ENCODE data around the gene IRF1.
"Not testable (repeated sequence)": the region's sequence is repeated elsewhere in the genome, so short reads cannot be mapped to it uniquely, and the experiment has no call there.

Gene IRF1

GRCh38 chr5:132486318-132487094 is 4.1 kb downstream of the IRF1 start:
- no peak for DNase-seq

- DNase-seq, result no peak
Observed at GRCh38 chr5:132485641-132486317, 4.8 kb downstream of the IRF1 start.

GRCh38 chr5:132484876-132485640 is 5.5 kb downstream of the IRF1 start:
- DNase-seq, result not testable (repeated sequence)

GRCh38 chr5:132484391-132484725 is 6.2 kb downstream of the IRF1 start:
- no peak for DNase-seq

GRCh38 chr5:132483661-132484390 is 6.7 kb downstream of the IRF1 start:
- DNase-seq, result no peak

GRCh38 chr5:132483101-132483500 is 7.5 kb downstream of the IRF1 start:
- DNase-seq, result no peak

GRCh38 chr5:132481596-132482211 is 8.9 kb downstream of the IRF1 start:
- no peak for DNase-seq

GRCh38 chr5:132480893-132481595 is 9.5 kb downstream of the IRF1 start:
- no peak for DNase-seq

GRCh38 chr5:132480546-132480892 is 10.1 kb downstream of the IRF1 start:
- no peak for DNase-seq

GRCh38 chr5:132480042-132480441 is 10.5 kb downstream of the IRF1 start:
- no peak for DNase-seq

GRCh38 chr5:132479111-132479951 is 11.2 kb downstream of the IRF1 start:
- no peak for DNase-seq

GRCh38 chr5:132478366-132478871 is 12.2 kb downstream of the IRF1 start:
- DNase-seq, result no peak

GRCh38 chr5:132477784-132478365 is 12.7 kb downstream of the IRF1 start:
- no peak for DNase-seq

- DNase-seq, result no peak
Observed at GRCh38 chr5:132476876-132477781, 13.4 kb downstream of the IRF1 start.

- DNase-seq, result no peak
Observed at GRCh38 chr5:132475987-132476875, 14.3 kb downstream of the IRF1 start.

- DNase-seq, result no peak
Observed at GRCh38 chr5:132475497-132475882, 15.1 kb downstream of the IRF1 start.

- DNase-seq, result no peak
Observed at GRCh38 chr5:132474881-132475496, 15.6 kb downstream of the IRF1 start.
